Subcutaneous abdominal adipose tissue (tissue), 5 donors: ENCODE measurements around the gene ACSF3.

Experiments used
- H3K27ac ChIP-seq: one replicate; pipeline ENCODE4 v1.7.0; 2013; ENCODE audit warnings: low read depth, mild to moderate bottlenecking, inconsistent platforms, low read length, moderate library complexity
- H3K27me3 ChIP-seq, 5 donors: one replicate each; pipeline ENCODE4 v1.7.0; 2013; ENCODE audit warnings: low read length in 5 of 5, inconsistent platforms in 1 of 5; ENCODE audit not compliant: control insufficient read depth in 5 of 5, insufficient read depth in 4 of 5
- H3K36me3 ChIP-seq, 5 donors: one replicate each; pipeline ENCODE4 v1.7.0; 2013; ENCODE audit warnings: low read length in 5 of 5; ENCODE audit not compliant: control insufficient read depth in 5 of 5, insufficient read depth in 5 of 5
- H3K4me1 ChIP-seq, 5 donors: one replicate each; pipeline ENCODE4 v1.7.0; 2013; ENCODE audit warnings: low read length in 5 of 5, mild to moderate bottlenecking in 3 of 5, moderate library complexity in 1 of 5; ENCODE audit not compliant: control insufficient read depth in 5 of 5, insufficient read depth in 5 of 5
- H3K4me3 ChIP-seq, 5 donors: one replicate each; pipeline ENCODE4 v1.7.0; 2013; ENCODE audit warnings: low read length in 5 of 5, low read depth in 1 of 5
- H3K9ac ChIP-seq, 5 donors: one replicate each; pipeline ENCODE4 v1.7.0; 2013; ENCODE audit warnings: low read length in 5 of 5, mild to moderate bottlenecking in 4 of 5, moderate library complexity in 3 of 5
- H3K9me3 ChIP-seq, 5 donors: one replicate each; pipeline ENCODE4 v1.7.0; 2013; ENCODE audit warnings: low read length in 5 of 5; ENCODE audit not compliant: control insufficient read depth in 5 of 5
- donor health status: healthy.
- donor health status: healthy.
- donor health status: healthy.
- donor health status: healthy.
- donor health status: healthy.

The ACSF3 gene

GRCh38 chr16:89194340-89195311 is 101.0 kb downstream of the ACSF3 start:
- no peaks in the 10 kb centered on the region for H3K9me3 ChIP-seq
- peaks cover 20 to 39% (median 29%) of the 10 kb centered on the region in 5 donors for H3K27me3 ChIP-seq
- peaks cover 0 to 10% (median 5%) of the 10 kb centered on the region in 5 donors for H3K4me1 ChIP-seq
- no peak overlapping the region for H3K9ac ChIP-seq
- no peaks in the 10 kb centered on the region for H3K36me3 ChIP-seq
- no peak overlapping the region for H3K4me3 ChIP-seq
- no peak overlapping the region for H3K27ac ChIP-seq

DNA sequence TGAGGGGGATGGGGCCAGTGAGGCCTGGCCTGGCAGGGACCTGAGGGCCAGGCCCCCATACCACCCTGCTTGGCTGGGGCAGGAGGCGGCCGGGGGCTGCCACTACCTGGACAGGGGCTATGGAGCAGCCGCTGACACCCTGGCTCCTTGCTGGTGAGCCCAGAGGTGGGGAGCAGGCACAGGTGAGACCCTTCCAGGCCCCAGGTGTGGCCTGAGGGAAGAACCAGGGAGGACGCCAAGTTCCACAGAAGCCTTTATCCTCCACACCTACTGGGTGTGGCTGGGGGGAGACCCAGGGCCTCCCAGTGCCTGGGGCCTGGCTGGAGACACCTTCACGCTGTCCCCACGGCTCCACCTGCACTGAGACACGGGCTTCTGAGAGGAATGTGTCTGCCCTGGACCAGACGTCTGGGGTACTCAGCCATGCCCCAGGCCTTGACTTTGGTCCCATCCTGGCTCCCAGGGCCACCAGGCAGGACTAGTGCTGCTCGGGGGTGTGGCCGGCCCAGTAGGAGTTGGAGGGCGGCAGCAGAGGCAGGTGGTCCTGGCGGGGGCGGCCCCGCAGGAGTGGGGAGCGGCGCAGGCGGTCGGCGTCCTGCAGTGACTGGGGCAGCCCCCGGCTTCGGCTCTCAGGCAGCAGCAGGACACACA is 102.0 kb downstream of the ACSF3 start:
- no peaks in the 10 kb centered on the region for H3K9me3 ChIP-seq
- no peaks in the 10 kb centered on the region for H3K36me3 ChIP-seq
- H3K4me3 ChIP-seq = no peak overlapping the region
- H3K4me1 ChIP-seq = peaks cover 0 to 14% (median 12%) of the 10 kb centered on the region in 5 donors
- no peak overlapping the region for H3K27ac ChIP-seq
- no peak overlapping the region for H3K9ac ChIP-seq
- H3K27me3 ChIP-seq = peaks cover 25 to 47% (median 37%) of the 10 kb centered on the region in 5 donors

DNA sequence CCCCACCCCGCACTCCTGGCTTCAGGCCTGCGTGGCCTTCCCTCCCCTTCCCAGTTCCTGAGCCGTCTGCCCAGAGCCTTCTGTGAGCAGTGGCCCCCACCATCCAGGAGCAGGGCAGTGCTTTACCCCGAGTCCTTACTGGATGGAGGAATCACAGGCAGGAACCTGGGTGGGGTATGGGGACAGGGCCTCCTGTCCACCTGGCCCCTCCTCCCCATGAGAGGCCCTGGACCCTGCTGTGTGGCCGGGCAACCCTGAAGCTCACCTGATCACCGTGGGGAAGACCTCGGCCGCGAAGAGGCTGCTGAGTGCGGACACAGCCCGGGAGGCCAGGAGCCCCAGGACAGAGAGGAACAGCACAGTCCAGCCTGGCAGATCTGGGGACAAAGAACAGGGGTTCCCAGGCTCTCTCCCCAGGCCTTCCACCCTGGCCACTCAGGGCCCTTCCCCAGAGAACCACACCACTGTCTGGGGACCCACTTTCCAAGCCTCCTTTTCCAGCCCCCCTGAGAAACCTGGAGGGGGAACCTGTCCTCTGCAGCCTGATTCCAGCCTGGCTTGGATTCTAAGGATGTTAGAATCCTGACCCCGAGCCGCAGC is 103.5 kb downstream of the ACSF3 start:
- Histone ChIP-seq H3K36me3 (no peaks in the 10 kb centered on the region), H3K4me3 (no peak overlapping the region), H3K27ac (no peak overlapping the region), H3K9ac (no peak overlapping the region), H3K27me3 (peaks cover 28 to 41% (median 32%) of the 10 kb centered on the region in 5 donors), H3K4me1 (peaks cover 0 to 11% (median 10%) of the 10 kb centered on the region in 5 donors), H3K9me3 (no peaks in the 10 kb centered on the region)

GRCh38 chr16:89197633-89198416 is 104.2 kb downstream of the ACSF3 start:
- no peaks in the 10 kb centered on the region for H3K36me3 ChIP-seq
- no peak overlapping the region for H3K9ac ChIP-seq
- no peak overlapping the region for H3K27ac ChIP-seq
- H3K4me3 ChIP-seq = no peak overlapping the region
- H3K9me3 ChIP-seq = peaks cover 0 to 3% (median 0%) of the 10 kb centered on the region in 5 donors
- peaks cover 31 to 46% (median 36%) of the 10 kb centered on the region in 5 donors for H3K27me3 ChIP-seq
- peaks cover 0 to 10% (median 7%) of the 10 kb centered on the region in 5 donors for H3K4me1 ChIP-seq

DNA sequence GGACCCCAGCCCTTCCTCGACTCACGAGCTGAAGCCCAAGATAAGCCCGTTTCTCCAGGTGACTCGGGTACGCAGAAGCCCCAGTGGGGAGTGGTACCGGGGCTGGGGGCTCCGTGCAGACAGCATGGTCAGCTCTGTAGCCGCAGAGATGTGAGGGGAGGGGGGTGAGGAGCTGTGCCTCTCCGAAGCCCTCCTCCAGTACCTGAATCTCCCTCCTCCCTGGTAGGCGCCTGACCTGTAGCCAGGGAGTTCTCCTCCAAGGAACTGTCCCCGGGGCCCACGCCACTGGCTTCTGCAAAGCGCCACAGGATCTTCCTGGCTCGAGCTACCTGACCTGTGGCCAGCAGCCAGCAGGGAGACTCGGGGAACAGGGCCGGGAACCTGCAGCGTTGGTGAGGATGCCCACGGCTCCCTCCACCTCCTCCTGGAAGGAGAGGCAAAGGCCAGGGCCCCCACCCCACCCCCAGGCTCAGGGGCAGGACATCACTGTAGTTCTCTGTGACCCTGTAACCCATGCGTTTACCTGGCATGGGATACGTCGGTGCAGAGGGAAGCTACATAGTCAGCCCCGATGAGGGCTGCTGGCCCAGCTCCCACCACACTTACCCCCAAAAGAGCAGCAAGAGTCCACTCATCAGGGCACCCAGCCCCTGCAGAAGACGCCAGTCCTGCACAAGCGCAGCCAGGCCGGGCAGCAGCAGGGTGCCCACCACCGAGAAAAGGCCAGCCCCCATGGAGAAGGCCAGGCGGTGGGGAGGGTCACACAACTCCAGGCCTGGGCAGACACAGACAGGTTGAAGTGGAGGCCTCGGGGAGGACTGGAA is 105.0 kb downstream of the ACSF3 start:
- H3K27ac ChIP-seq = no peak overlapping the region
- H3K4me1 ChIP-seq = peaks cover 0 to 10% (median 7%) of the 10 kb centered on the region in 5 donors
- no peak overlapping the region for H3K4me3 ChIP-seq
- H3K9ac ChIP-seq = no peak overlapping the region
- peaks cover 31 to 54% (median 41%) of the 10 kb centered on the region in 5 donors for H3K27me3 ChIP-seq
- H3K9me3 ChIP-seq = peaks cover 0 to 5% (median 0%) of the 10 kb centered on the region in 5 donors
- no peaks in the 10 kb centered on the region for H3K36me3 ChIP-seq

- H3K4me1 ChIP-seq = peaks cover 0 to 10% (median 7%) of the 10 kb centered on the region in 5 donors
- peaks cover 29 to 51% (median 41%) of the 10 kb centered on the region in 5 donors for H3K27me3 ChIP-seq
- H3K9ac ChIP-seq = no peak overlapping the region
- no peak overlapping the region for H3K27ac ChIP-seq
- peaks cover 0 to 5% (median 0%) of the 10 kb centered on the region in 5 donors for H3K9me3 ChIP-seq
- no peak overlapping the region for H3K4me3 ChIP-seq
- no peaks in the 10 kb centered on the region for H3K36me3 ChIP-seq
Observed at GRCh38 chr16:89199241-89200123, 105.8 kb downstream of the ACSF3 start.

- Histone ChIP-seq H3K27ac (no peak within 1 kb of the TSS), H3K36me3 (no peaks in the 10 kb centered on the region), H3K27me3 (peaks cover 29 to 54% (median 45%) of the 10 kb centered on the region in 5 donors), H3K9me3 (peaks cover 0 to 5% (median 0%) of the 10 kb centered on the region in 5 donors), H3K9ac (no peak within 1 kb of the TSS), H3K4me3 (peak within 1 kb of the TSS in 2 of 5 donors; percentile 30 to 42), H3K4me1 (peaks cover 0 to 10% (median 7%) of the 10 kb centered on the region in 5 donors)
Observed at GRCh38 chr16:89200124-89200849, 106.6 kb downstream of the ACSF3 start, which contains the start of gene SLC22A31. Gene SLC22A31 (minus strand): TSS chr16:89200537. CDS start chr16:89200501, 36 bp downstream.
